Measurements from ENCODE around the gene EMC9.

- no peak for TF ChIP-seq CTCF (IDR thresholded peaks at IDR 0.05)
- TF ChIP-seq POLR2AphosphoS5 (IDR thresholded peaks at IDR 0.05; ENCODE audit: low read depth, low read length), result no peak
- TF ChIP-seq USF1 (IDR thresholded peaks at IDR 0.05; ENCODE audit: borderline replicate concordance, low read depth), result no peak
- no peak for TF ChIP-seq SMC3 (IDR thresholded peaks at IDR 0.05; ENCODE audit: low read depth, low read length)
- no peak for TF ChIP-seq MAX (IDR thresholded peaks at IDR 0.05; ENCODE audit: low read depth)
- TF ChIP-seq RXRA (IDR thresholded peaks at IDR 0.05; ENCODE audit: borderline replicate concordance, low read depth), result no peak
- no peak for TF ChIP-seq MXI1 (IDR thresholded peaks at IDR 0.05; ENCODE audit: low read depth, low read length)
- no peak for TF ChIP-seq CHD2 (IDR thresholded peaks at IDR 0.05; ENCODE audit: low read length, partially characterized antibody)
- no peak for TF ChIP-seq JUND (IDR thresholded peaks at IDR 0.05)
- no peak for TF ChIP-seq NRF1 (IDR thresholded peaks at IDR 0.05; ENCODE audit: low read depth, low read length)
- TF ChIP-seq EP300 (IDR thresholded peaks at IDR 0.05; ENCODE audit: borderline replicate concordance in 1 of 2, low read depth in 1 of 2, low read length in 1 of 2), result no peak
- TF ChIP-seq USF2 (IDR thresholded peaks at IDR 0.05; ENCODE audit: borderline replicate concordance, low read depth, low read length), result no peak
- no peak for TF ChIP-seq SIN3A (IDR thresholded peaks at IDR 0.05; ENCODE audit: borderline replicate concordance, low read depth, low read length)
- TF ChIP-seq REST (IDR thresholded peaks at IDR 0.05; ENCODE audit: low read depth, low read length), result no peak
Measured at GRCh38 chr14:24185026-24185425, 43.6 kb upstream of the EMC9 start.
